SK-N-SH (cell line): ENCODE measurements around the gene COL4A4. TPM values are rescaled to one million over a fixed set of nuclear protein-coding genes. Genes with fewer than 3 reads are reported as not detected.

Source experiments
- CTCF ChIA-PET: fragments of 300-600, 350-600 bp; formaldehyde crosslinking; extraction: SDS; loops from one replicate; lab custom pipeline; 2021; lab: Yijun Ruan, JAX
- POLR2A ChIA-PET: fragments of 350-600 bp; sonication (Branson Sonifier 250); formaldehyde crosslinking; extraction: SDS; loops from one replicate; lab custom pipeline; 2020; ENCODE audit warnings: antibody characterized with exemption, inconsistent platforms; lab: Yijun Ruan, JAX
- DNase-seq: peaks from one replicate; pipeline ENCODE4 v3.0.0; 2012
- H2AFZ ChIP-seq: fragments of 200-600 bp; sonication (generic); 2 replicates; pipeline ENCODE4 v1.8.1; 2016; ENCODE audit warnings: antibody characterized with exemption, mild to moderate bottlenecking, low read depth
- H3F3A ChIP-seq: fragments of 200-600 bp; sonication (generic); replicated peaks from 2 replicates; pipeline ENCODE3; 2016; ENCODE audit warnings: antibody characterized with exemption, mild to moderate bottlenecking; ENCODE audit not compliant: insufficient read depth
- H3K27ac ChIP-seq, 2 experiments: fragments of 200-500 bp in 1 of 2; fragments of 200-600 bp in 1 of 2; sonication (Bioruptor generic) in 1 of 2; sonication (generic), shearing (Covaris generic) in 1 of 2; 2 replicates each; pipeline versions ENCODE4 v1.5.1 to v1.6.1; 2014 to 2016; ENCODE audit warnings: low read depth in 2 of 2, inconsistent platforms in 1 of 2, low read length in 1 of 2, mild to moderate bottlenecking in 1 of 2, mixed read lengths in 1 of 2
- H3K27me3 ChIP-seq: fragments of 200-600 bp; sonication (generic), shearing (Covaris generic); 2 replicates; pipeline ENCODE4 v1.6.1; 2016; ENCODE audit warnings: mixed run types; ENCODE audit not compliant: insufficient read depth
- H3K36me3 ChIP-seq, 2 experiments: fragments of 200-500 bp in 1 of 2; fragments of 200-600 bp in 1 of 2; sonication (Bioruptor generic) in 1 of 2; sonication (generic) in 1 of 2; replicated peaks in 1 of 2; 2 replicates each; pipeline versions ENCODE3 to v1.5.1; 2014 to 2016; ENCODE audit warnings: low read length in 1 of 2, mild to moderate bottlenecking in 1 of 2; ENCODE audit not compliant: insufficient read depth in 2 of 2, control insufficient read depth in 1 of 2
- H3K4me1 ChIP-seq, 2 experiments: fragments of 200-500 bp in 1 of 2; fragments of 200-600 bp in 1 of 2; sonication (Bioruptor generic) in 1 of 2; sonication (generic), shearing (Covaris generic) in 1 of 2; 2 replicates each; pipeline versions ENCODE4 v1.5.1 to v1.6.1; 2014 to 2016; ENCODE audit warnings: low read depth in 1 of 2, low read length in 1 of 2, mixed run types in 1 of 2; ENCODE audit not compliant: insufficient read depth in 2 of 2, control insufficient read depth in 1 of 2
- H3K4me2 ChIP-seq: fragments of 200-600 bp; sonication (generic), shearing (Covaris generic); 2 replicates; pipeline ENCODE4 v1.6.1; 2017; ENCODE audit warnings: mixed run types
- H3K4me3 ChIP-seq, 2 experiments: fragments of 200-500 bp in 1 of 2; fragments of 200-600 bp in 1 of 2; sonication (Bioruptor generic) in 1 of 2; sonication (generic), shearing (Covaris generic) in 1 of 2; 2 replicates each; pipeline versions ENCODE4 v1.5.1 to v1.8.1; 2014 to 2016; ENCODE audit warnings: low read depth in 2 of 2, inconsistent platforms in 1 of 2, low read length in 1 of 2, mild to moderate bottlenecking in 1 of 2, mixed read lengths in 1 of 2, moderate library complexity in 1 of 2
- H3K79me2 ChIP-seq: fragments of 200-600 bp; sonication (generic); 2 replicates; pipeline ENCODE4 v1.8.1; 2017; ENCODE audit warnings: mild to moderate bottlenecking; ENCODE audit not compliant: insufficient read depth
- H3K9ac ChIP-seq: fragments of 200-600 bp; sonication (generic); 2 replicates; pipeline ENCODE4 v1.6.1; 2017; ENCODE audit warnings: mixed run types
- H3K9me2 ChIP-seq: fragments of 200-600 bp; sonication (generic); 2 replicates; pipeline ENCODE4 v1.6.1; 2017; ENCODE audit warnings: mixed run types
- H3K9me3 ChIP-seq: fragments of 200-600 bp; sonication (generic); 2 replicates; pipeline ENCODE4 v1.6.1; 2017; ENCODE audit warnings: mixed run types, mild to moderate bottlenecking, moderate library complexity
- H4K20me1 ChIP-seq: fragments of 200-600 bp; sonication (generic); 2 replicates; pipeline ENCODE4 v1.6.1; 2017; ENCODE audit warnings: mild to moderate bottlenecking, mixed run types; ENCODE audit not compliant: insufficient read depth
- CHD2 ChIP-seq: fragments of 150-350 bp; IDR thresholded peaks from 2 replicates; pipeline ENCODE4 v1.6.1; 2018; ENCODE audit warnings: low read length; ENCODE audit not compliant: partially characterized antibody
- ELF1 ChIP-seq: IDR thresholded peaks from 2 replicates; pipeline ENCODE4 v1.4.0; 2012
- FOSL2 ChIP-seq: IDR thresholded peaks from 2 replicates; pipeline ENCODE4 v1.4.0; 2012; ENCODE audit warnings: low read depth, mild to moderate bottlenecking, moderate library complexity, borderline replicate concordance
- FOXJ3 ChIP-seq: sonication (generic); formaldehyde crosslinking; IDR thresholded peaks from 2 replicates; pipeline ENCODE4 v1.5.1; 2020; ENCODE audit warnings: mild to moderate bottlenecking, missing genetic modification reagents
- FOXM1 ChIP-seq: IDR thresholded peaks from 2 replicates; pipeline ENCODE4 v1.4.0; 2012; ENCODE audit warnings: low read depth, mild to moderate bottlenecking
- GABPA ChIP-seq: IDR thresholded peaks from 2 replicates; pipeline ENCODE4 v1.4.0; 2012; ENCODE audit warnings: low read depth, mild to moderate bottlenecking
- JUND ChIP-seq: IDR thresholded peaks from 2 replicates; pipeline ENCODE4 v1.4.0; 2012
- MEF2A ChIP-seq: IDR thresholded peaks from 2 replicates; pipeline ENCODE4 v1.4.0; 2012; ENCODE audit warnings: low read depth, borderline replicate concordance
- POLR2AphosphoS5 ChIP-seq: IDR thresholded peaks from 2 replicates; pipeline ENCODE4 v1.6.1; 2012; ENCODE audit warnings: low read depth, low read length
- SMC3 ChIP-seq: IDR thresholded peaks from 2 replicates; pipeline ENCODE4 v1.6.1; 2012; ENCODE audit warnings: low read depth, low read length, improper control_type of control experiment
- TCF12 ChIP-seq: IDR thresholded peaks from 2 replicates; pipeline ENCODE4 v1.4.0; 2012
- WGBS: methylation state at CpG from one replicate; pipeline ENCODE4 v1.1.6; 2017; ENCODE audit warnings: low lambda C conversion rate; 5-methylcytosine and 5-hydroxymethylcytosine counted together
- polyA plus RNA-seq, 3 experiments: library from polyadenylated mRNA; depleted of rRNA; stranded (reverse); fragments of >200 nt; gene quantifications; 2 replicates each; pipeline ENCODE4 v1.2.3, GENCODE V29; 2012
- TF ChIP-seq, protein P1 (sequence below): IDR thresholded peaks from 2 replicates; pipeline ENCODE4; 2012
- TF ChIP-seq, protein P2 (sequence below): IDR thresholded peaks from 2 replicates; pipeline ENCODE4 v1.4.0; 2012; ENCODE audit warnings: low read depth, borderline replicate concordance
- TF ChIP-seq, protein P3 (sequence below): fragments of 150-350 bp; IDR thresholded peaks from 2 replicates; pipeline ENCODE4 v1.6.1; 2016; ENCODE audit warnings: mild to moderate bottlenecking, low read depth, low read length
- TF ChIP-seq, protein P4 (sequence below): IDR thresholded peaks from 2 replicates; pipeline ENCODE4 v1.6.1; 2012; ENCODE audit warnings: mild to moderate bottlenecking, low read depth, low read length, moderate library complexity
- TF ChIP-seq, protein P5 (sequence below): IDR thresholded peaks from 2 replicates; pipeline ENCODE4 v1.4.0; 2012; ENCODE audit warnings: low read depth, borderline replicate concordance

COL4A4 gene
- polyA plus RNA-seq, 1 of the 3 experiments (the other 2 are of a cell fraction): not detected

DNA sequence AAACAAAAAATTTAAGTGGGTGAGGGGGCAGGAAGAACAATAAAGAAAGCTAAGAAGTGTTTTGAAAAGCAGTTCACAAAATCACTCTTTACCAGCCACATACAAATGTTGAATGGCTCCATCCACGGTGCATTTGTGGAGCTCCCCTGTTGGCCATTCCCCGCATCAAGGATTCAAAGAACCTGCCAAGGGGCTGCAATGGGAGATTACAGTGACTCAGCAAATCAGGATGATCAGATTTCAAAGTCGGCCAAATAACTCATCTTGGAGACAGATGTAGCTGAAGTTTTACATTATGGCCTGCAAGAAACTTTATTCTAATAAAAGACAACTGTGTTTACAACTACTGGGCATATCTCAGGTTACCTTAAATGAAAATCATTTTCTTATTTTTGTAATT lies 27.4 kb upstream of the COL4A4 start (continued):
- no peak for TF ChIP-seq SMC3
- TF ChIP-seq, all 33 proteins: peak for 3

DNA sequence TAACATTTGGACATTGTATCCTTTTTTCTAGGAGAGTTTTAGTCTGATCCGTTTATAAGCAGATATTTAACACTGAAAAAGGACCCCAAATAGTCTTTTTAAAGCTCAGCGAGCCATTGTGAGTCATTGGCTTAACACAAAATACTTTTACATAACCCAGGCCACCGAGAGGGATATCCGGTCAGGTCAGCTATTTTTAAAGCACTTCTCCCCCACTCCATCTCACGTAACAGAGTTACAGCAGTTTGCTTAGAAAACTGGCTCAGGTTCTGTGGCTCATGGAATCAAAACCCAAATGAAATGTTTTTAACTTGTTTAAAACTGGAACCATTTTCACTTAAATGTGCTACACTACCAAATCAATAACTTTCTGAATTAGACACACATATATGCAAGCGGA lies 24.3 kb upstream of the COL4A4 start:
- H3K27me3 ChIP-seq: no peaks in the 10 kb centered on the region
- no peak overlapping the region for H3K4me3 ChIP-seq
- no peak overlapping the region for H3K9ac ChIP-seq
- POLR2A ChIA-PET: no interaction called here
- no peaks in the 10 kb centered on the region for H3K9me2 ChIP-seq
- no peaks in the 10 kb centered on the region for H4K20me1 ChIP-seq
- no peak for DNase-seq
- peak; percentile 84 for TF ChIP-seq MEF2A
- TF ChIP-seq FOXJ3 (CRISPR knock-in tag): no peak
- peak; percentile 26; the same call in 1 of the 2 replicates for TF ChIP-seq FOSL2
- peak; percentile 15; the same call in 1 of the 2 replicates for TF ChIP-seq GABPA
- peak; percentile 65 for TF ChIP-seq TCF12
- TF ChIP-seq, protein P1, sequence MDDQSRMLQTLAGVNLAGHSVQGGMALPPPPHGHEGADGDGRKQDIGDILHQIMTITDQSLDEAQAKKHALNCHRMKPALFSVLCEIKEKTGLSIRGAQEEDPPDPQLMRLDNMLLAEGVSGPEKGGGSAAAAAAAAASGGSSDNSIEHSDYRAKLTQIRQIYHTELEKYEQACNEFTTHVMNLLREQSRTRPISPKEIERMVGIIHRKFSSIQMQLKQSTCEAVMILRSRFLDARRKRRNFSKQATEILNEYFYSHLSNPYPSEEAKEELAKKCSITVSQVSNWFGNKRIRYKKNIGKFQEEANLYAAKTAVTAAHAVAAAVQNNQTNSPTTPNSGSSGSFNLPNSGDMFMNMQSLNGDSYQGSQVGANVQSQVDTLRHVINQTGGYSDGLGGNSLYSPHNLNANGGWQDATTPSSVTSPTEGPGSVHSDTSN: 0 out of 2 replicates have a peak, but pooled peaks have one; percentile 15
- TF ChIP-seq POLR2AphosphoS5: no peak; the same call in 1 of the 2 replicates
- TF ChIP-seq, protein P2, sequence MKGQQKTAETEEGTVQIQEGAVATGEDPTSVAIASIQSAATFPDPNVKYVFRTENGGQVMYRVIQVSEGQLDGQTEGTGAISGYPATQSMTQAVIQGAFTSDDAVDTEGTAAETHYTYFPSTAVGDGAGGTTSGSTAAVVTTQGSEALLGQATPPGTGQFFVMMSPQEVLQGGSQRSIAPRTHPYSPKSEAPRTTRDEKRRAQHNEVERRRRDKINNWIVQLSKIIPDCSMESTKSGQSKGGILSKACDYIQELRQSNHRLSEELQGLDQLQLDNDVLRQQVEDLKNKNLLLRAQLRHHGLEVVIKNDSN: no peak
- TF ChIP-seq, all 33 proteins: peak for 5
- peak overlapping the region; percentile 39 to 67; a peak in 3 of 4 replicates for H3K27ac ChIP-seq
- CTCF ChIA-PET: interaction anchor here (0.7 to 2.4 kb wide), 2 partner anchors 50 to 617 kb away, joined by 3 to 9 read pairs; no protein-coding TSS in a partner anchor
- H3K4me2 ChIP-seq: peak overlapping the region; percentile 8; the same call in 1 of the 2 replicates
- no peaks in the 10 kb centered on the region for H3F3A ChIP-seq
- H3K36me3 ChIP-seq: no peaks in the 10 kb centered on the region
- H3K79me2 ChIP-seq: no peaks in the 10 kb centered on the region
- H3K4me1 ChIP-seq: no peaks in the 10 kb centered on the region; a peak in 2 of 4 replicates
- WGBS: 15% methylated on average over 6 of the region's 6 CpGs
- no peaks in the 10 kb centered on the region for H3K9me3 ChIP-seq
- H2AFZ ChIP-seq: peak overlapping the region; percentile 73; the same call in 1 of the 2 replicates

DNA sequence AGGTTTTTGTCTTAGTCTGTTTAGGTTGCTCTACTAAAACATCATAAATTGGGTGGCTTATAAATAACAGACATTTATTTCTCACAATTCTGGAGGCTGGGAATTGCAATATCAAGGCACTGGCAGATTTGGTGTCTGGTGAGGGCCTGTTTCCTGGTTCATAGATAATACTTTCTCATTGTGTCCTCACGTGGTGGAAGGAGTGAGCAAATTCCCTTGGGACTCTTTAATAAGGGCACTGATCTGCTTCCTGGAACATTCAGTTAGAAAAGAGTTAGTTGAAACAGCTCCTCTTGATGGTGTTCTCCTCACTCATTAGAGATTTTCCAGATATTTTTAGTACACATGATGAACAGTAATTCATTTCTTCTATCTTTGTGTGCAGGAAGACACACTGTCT lies 22.7 kb upstream of the COL4A4 start:
- no peaks in the 10 kb centered on the region for H3K9me3 ChIP-seq
- H3K4me3 ChIP-seq: no peak overlapping the region
- no peak for DNase-seq
- H3F3A ChIP-seq: no peaks in the 10 kb centered on the region
- POLR2A ChIA-PET: no interaction called here
- H3K79me2 ChIP-seq: no peaks in the 10 kb centered on the region
- H3K4me1 ChIP-seq: no peaks in the 10 kb centered on the region; a peak in 2 of 4 replicates
- WGBS: 11% methylated on average over 1 of the region's 1 CpG
- H3K36me3 ChIP-seq: no peaks in the 10 kb centered on the region
- H3K27ac ChIP-seq: no peak overlapping the region
- H2AFZ ChIP-seq: no peak overlapping the region
- no peaks in the 10 kb centered on the region for H4K20me1 ChIP-seq
- no peaks in the 10 kb centered on the region for H3K27me3 ChIP-seq
- H3K9ac ChIP-seq: no peak overlapping the region
- CTCF ChIA-PET: interaction anchor here (2.4 kb wide), 1 partner anchor 51 kb away, joined by 9 read pairs; no protein-coding TSS in a partner anchor
- no peaks in the 10 kb centered on the region for H3K9me2 ChIP-seq
- no peak overlapping the region for H3K4me2 ChIP-seq
- TF ChIP-seq ELF1: no peak
- no peak for TF ChIP-seq FOXM1
- TF ChIP-seq, protein P2: no peak
- no peak for TF ChIP-seq GABPA
- no peak for TF ChIP-seq JUND
- TF ChIP-seq, protein P3, sequence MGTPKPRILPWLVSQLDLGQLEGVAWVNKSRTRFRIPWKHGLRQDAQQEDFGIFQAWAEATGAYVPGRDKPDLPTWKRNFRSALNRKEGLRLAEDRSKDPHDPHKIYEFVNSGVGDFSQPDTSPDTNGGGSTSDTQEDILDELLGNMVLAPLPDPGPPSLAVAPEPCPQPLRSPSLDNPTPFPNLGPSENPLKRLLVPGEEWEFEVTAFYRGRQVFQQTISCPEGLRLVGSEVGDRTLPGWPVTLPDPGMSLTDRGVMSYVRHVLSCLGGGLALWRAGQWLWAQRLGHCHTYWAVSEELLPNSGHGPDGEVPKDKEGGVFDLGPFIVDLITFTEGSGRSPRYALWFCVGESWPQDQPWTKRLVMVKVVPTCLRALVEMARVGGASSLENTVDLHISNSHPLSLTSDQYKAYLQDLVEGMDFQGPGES: no peak
- no peak for TF ChIP-seq CHD2
- TF ChIP-seq TCF12: no peak
- TF ChIP-seq, protein P4, sequence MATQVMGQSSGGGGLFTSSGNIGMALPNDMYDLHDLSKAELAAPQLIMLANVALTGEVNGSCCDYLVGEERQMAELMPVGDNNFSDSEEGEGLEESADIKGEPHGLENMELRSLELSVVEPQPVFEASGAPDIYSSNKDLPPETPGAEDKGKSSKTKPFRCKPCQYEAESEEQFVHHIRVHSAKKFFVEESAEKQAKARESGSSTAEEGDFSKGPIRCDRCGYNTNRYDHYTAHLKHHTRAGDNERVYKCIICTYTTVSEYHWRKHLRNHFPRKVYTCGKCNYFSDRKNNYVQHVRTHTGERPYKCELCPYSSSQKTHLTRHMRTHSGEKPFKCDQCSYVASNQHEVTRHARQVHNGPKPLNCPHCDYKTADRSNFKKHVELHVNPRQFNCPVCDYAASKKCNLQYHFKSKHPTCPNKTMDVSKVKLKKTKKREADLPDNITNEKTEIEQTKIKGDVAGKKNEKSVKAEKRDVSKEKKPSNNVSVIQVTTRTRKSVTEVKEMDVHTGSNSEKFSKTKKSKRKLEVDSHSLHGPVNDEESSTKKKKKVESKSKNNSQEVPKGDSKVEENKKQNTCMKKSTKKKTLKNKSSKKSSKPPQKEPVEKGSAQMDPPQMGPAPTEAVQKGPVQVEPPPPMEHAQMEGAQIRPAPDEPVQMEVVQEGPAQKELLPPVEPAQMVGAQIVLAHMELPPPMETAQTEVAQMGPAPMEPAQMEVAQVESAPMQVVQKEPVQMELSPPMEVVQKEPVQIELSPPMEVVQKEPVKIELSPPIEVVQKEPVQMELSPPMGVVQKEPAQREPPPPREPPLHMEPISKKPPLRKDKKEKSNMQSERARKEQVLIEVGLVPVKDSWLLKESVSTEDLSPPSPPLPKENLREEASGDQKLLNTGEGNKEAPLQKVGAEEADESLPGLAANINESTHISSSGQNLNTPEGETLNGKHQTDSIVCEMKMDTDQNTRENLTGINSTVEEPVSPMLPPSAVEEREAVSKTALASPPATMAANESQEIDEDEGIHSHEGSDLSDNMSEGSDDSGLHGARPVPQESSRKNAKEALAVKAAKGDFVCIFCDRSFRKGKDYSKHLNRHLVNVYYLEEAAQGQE: no peak
- TF ChIP-seq, protein P5, sequence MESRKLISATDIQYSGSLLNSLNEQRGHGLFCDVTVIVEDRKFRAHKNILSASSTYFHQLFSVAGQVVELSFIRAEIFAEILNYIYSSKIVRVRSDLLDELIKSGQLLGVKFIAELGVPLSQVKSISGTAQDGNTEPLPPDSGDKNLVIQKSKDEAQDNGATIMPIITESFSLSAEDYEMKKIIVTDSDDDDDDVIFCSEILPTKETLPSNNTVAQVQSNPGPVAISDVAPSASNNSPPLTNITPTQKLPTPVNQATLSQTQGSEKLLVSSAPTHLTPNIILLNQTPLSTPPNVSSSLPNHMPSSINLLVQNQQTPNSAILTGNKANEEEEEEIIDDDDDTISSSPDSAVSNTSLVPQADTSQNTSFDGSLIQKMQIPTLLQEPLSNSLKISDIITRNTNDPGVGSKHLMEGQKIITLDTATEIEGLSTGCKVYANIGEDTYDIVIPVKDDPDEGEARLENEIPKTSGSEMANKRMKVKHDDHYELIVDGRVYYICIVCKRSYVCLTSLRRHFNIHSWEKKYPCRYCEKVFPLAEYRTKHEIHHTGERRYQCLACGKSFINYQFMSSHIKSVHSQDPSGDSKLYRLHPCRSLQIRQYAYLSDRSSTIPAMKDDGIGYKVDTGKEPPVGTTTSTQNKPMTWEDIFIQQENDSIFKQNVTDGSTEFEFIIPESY: no peak
